Daoy (cell line): Measurements from ENCODE around the gene CNOT10. TPM values are rescaled to one million over a fixed set of nuclear protein-coding genes. Genes with fewer than 3 reads are reported as not detected.
"Not testable (repeated sequence)": the region's sequence is repeated elsewhere in the genome, so short reads cannot be mapped to it uniquely, and the experiment has no call there.

Source experiments
- DNase-seq: peaks from one replicate; pipeline ENCODE4 v3.0.0-alpha.2; 2015; ENCODE audit warnings: low read depth
- total RNA-seq: library from RNA; depleted of rRNA; stranded (reverse); fragments of >200 nt; shearing (Covaris generic); gene quantifications from 2 replicates; pipeline ENCODE4 v1.2.3, GENCODE V29; 2014

CNOT10 gene
- total RNA-seq, 1 experiment from 2014 or later, result 28.0 TPM

DNA sequence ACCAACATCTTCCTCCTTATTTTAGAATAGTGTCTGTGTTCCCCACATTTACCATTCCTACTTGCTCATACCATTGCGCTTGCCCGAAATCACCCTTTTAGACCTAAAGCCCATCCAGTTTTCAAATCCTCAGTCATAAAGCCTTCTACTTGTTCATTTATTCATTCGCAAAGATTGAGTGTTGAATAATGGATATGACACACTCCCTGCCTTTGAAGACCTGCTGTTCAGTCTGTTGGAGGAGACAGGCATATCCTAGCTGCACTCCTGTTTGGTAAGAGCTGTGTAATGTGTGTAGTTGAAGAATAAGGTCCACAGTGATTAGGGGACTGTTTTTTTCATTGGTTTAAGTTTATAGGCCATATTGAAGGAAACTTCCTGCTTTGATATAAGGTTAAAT, 1.7 kb downstream of the CNOT10 start:
- DNase-seq, result no peak

DNA sequence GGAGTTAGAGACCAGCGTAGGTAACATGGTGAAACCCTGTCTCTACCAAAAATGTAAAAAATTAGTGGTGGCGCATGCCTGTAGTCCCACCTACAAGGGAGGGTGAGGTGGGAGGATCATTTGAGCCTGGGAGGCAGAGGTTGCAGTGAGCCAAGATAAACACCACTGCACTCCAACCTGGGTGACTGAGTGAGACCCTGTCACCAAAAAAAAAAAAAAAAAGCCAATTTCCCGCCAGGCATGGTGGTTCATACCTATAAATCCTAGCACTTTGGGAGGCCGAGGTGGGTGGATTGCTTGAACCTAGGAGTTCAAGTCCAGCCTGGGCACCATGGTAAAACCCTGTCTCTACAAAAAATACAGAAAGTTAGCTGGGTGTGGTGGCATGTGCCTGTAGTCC, 6.9 kb downstream of the CNOT10 start:
- DNase-seq, result no peak

DNA sequence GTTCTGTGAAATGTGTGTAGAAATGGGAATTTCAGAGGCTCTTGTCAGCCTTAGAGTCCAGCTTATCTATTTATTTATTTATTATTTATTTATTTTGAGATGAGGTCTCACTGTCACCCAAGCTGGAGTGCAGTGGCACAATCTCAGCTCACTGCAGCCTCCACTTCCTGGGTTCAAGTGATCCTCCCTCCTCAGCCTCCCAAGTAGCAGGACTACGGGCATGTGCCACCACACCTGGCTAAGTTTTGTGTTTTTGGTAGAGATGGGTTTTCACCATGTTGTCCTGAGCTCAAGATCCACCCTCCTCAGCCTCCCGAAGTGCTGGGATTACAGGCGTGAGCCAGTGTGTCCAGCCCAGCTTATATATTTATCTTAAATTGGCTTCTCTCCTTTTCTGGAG, 11.5 kb downstream of the CNOT10 start:
- DNase-seq, result no peak

DNA sequence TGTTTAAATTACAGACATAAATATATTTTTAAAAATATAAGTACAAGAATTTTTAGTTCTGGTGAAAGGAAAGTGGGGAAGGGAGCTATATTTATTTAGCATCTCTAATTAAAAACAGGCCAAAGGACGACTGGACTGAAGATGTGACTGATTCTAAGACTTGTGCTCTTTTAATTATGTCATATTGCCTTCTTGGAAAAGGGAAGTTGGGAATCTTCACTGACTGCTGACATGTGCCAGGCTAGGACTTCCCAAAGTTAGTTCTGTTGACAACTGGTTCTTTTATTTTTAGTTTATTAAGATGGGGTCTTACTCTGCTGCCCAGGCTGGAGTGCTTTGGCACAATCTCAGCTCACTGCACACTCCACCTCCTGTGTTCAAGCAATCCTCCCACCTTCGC, 13.5 kb downstream of the CNOT10 start:
- no peak for DNase-seq

- DNase-seq, result no peak
These were observed 14.4 kb downstream of the CNOT10 start for GRCh38 chr3:32699429-32699828.

- DNase-seq, result no peak
These were observed 15.3 kb downstream of the CNOT10 start for GRCh38 chr3:32700244-32700643.

DNA sequence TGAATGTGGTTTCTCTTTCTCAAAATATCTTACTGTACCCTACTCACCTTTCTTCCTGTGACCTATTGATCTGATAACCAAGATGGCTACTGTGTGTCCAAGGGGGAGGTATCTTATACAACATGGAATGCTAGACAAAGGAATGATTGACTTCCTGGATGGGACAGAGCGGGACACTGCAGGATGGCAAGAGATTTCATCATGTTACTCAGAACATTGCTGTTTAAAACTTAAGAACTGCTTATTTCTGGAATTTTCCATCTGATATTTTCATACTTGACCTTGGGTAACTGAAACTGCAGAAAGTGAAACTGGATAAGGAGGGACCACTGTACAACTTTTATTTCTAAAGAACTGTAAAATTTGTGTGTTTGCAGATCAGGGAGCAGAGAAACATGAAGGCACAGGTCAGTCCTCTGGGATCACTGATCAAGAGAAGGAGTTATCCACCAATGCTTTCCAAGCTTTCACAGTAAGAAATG, 18.5 kb downstream of the CNOT10 start:
- DNase-seq, result no peak

GRCh38 chr3:32705232-32705631, 20.2 kb downstream of the CNOT10 start:
- no peak for DNase-seq

- DNase-seq, result no peak
These were observed 21.5 kb downstream of the CNOT10 start for GRCh38 chr3:32706348-32707025.

DNA sequence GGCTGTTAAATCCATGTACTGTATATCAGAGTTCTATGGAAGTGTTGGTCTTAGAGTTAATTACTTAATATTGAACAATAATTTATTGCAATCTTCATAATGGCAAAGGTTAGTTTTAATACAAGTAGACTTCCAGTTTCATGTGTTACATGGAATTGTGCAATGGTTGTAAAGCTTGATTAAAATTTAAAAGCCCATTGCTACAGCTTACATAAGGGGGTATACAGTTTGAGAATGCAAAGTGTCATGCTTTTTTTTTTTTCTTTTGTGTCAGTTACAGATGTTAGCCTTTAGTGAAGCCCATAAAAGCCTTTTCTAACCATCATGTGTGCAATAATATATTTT, 22.0 kb downstream of the CNOT10 start:
- no peak for DNase-seq

- DNase-seq, result no peak
These were observed 23.8 kb downstream of the CNOT10 start for GRCh38 chr3:32708672-32709283.

- DNase-seq, result no peak
These were observed 24.4 kb downstream of the CNOT10 start for GRCh38 chr3:32709346-32709745.

GRCh38 chr3:32712506-32713055, 27.6 kb downstream of the CNOT10 start:
- no peak for DNase-seq

DNA sequence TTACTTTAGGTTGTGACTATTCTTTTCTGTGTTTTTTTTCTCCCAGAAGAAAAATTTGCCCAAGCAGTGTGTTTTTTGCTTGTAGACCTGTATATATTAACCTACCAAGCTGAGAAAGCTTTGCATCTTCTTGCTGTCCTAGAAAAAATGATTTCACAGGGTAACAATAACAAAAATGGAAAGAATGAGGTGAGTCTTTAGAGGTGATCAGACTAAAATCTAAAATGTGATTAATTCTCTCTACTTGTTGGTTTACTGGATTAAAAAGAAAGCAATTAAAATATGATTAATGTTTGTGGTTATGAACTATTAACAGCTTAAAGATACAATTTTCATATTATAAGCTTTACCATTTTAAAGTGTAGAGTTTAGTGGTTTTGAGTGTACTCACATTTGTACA, 28.2 kb downstream of the CNOT10 start:
- DNase-seq, result no peak

DNA sequence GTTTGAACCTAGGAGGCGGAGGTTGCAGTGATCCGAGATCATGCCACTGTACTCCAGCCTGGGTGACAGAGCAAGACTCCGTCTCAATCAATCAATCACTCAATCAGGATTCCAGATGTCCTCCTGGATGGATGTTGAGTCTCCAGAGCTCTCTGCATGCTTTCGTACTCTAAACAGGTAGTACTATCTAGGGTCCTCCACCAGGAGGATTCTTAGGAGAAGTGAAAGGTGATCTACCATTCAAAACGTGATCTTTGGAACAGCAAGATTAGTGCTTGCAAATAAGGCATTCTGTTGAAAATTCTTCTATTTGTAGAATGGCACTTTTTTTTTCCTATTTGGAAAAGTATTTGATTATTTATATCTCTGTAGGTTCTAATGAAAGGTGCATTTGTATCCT, 34.3 kb downstream of the CNOT10 start:
- DNase-seq, result no peak

GRCh38 chr3:32719931-32720330, 34.9 kb downstream of the CNOT10 start:
- no peak for DNase-seq

GRCh38 chr3:32725721-32726120, 40.7 kb downstream of the CNOT10 start:
- DNase-seq, result no peak

GRCh38 chr3:32733631-32734229, 48.7 kb downstream of the CNOT10 start:
- no peak for DNase-seq

- DNase-seq, result no peak
These were observed 49.8 kb downstream of the CNOT10 start for GRCh38 chr3:32734756-32735155.

GRCh38 chr3:32743470-32743869, 58.5 kb downstream of the CNOT10 start:
- DNase-seq, result not testable (repeated sequence)

DNA sequence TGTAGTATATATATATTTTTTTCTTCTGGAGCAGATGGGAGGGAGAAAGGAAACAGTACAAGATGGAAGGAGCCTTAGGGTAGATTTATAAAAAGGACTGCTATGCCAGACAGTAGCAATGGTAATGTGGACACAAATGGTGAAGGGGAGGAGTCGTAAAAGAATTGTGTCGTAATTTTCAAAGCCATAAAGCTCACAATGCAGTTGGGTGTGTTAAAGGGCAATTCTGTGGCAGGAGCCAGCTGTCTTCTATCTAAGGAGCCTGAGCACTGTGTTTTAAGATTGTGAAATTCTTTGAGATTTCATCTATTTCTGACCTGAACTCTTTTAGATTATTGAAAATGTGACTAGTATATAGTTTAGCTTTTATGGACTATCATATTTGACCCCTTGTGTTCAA, 58.9 kb downstream of the CNOT10 start:
- no peak for DNase-seq

GRCh38 chr3:32751377-32751776, 66.4 kb downstream of the CNOT10 start:
- no peak for DNase-seq

GRCh38 chr3:32755761-32756160, 70.8 kb downstream of the CNOT10 start:
- DNase-seq, result no peak
